ENCODE data around the gene STRA8. TPM values are rescaled to one million over a fixed set of nuclear protein-coding genes. Genes with fewer than 3 reads are reported as not detected.

STRA8 gene
- polyA plus RNA-seq, 1 donor (not counting 4 experiments of a cell fraction or from before 2014, with no cell fraction given), result not detected

DNA sequence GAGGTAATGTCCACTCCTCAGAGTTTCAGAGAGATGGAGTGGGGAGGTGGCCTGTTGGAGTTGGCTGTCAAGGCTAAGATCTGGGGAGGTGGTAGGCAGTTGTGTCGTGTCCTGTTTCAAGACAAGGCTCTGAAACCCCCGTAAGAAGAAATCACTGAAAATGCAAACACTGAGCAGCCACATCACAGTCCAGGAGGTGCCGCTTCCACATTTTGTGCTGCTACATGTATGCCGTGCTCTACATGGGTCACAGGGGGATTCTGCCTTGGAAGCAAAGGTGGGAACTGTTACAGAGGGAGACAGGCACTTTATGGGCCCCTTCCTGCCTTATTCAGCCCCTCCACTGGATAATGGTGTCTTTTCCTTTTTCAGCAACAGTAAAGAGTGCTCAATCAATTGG is 34.2 kb upstream of the STRA8 start:
- H3K9me3 ChIP-seq (ENCODE audit: control insufficient read depth, low read depth, low read length), result no peaks in the 10 kb centered on the region
- H3K4me1 ChIP-seq (ENCODE audit: control insufficient read depth, extremely low read depth, insufficient read depth, low read length), result peaks cover 20% of the 10 kb centered on the region
- DNase-seq (ENCODE audit: low read depth, low spot score), result no peak
- no peak overlapping the region for H3K27ac ChIP-seq (ENCODE audit: control insufficient read depth, insufficient read depth, low read length)
- peaks cover 33 to 47% of the 10 kb centered on the region in 2 experiments for H3K36me3 ChIP-seq (ENCODE audit: control insufficient read depth in 2 of 2, extremely low read depth in 1 of 2, insufficient read depth in 2 of 2, low read length in 2 of 2)
- no peaks in the 10 kb centered on the region for H3K9me1 ChIP-seq (ENCODE audit: control insufficient read depth, extremely low read depth, insufficient read depth, low read length)
- TF ChIP-seq, protein P1, sequence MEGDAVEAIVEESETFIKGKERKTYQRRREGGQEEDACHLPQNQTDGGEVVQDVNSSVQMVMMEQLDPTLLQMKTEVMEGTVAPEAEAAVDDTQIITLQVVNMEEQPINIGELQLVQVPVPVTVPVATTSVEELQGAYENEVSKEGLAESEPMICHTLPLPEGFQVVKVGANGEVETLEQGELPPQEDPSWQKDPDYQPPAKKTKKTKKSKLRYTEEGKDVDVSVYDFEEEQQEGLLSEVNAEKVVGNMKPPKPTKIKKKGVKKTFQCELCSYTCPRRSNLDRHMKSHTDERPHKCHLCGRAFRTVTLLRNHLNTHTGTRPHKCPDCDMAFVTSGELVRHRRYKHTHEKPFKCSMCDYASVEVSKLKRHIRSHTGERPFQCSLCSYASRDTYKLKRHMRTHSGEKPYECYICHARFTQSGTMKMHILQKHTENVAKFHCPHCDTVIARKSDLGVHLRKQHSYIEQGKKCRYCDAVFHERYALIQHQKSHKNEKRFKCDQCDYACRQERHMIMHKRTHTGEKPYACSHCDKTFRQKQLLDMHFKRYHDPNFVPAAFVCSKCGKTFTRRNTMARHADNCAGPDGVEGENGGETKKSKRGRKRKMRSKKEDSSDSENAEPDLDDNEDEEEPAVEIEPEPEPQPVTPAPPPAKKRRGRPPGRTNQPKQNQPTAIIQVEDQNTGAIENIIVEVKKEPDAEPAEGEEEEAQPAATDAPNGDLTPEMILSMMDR (optimal IDR thresholded peaks at IDR 0.05 in 1 of 3, IDR thresholded peaks at IDR 0.05 in 1 of 3, conservative IDR thresholded peaks at IDR 0.05 in 1 of 3; ENCODE audit: extremely low read depth in 1 of 3, insufficient read depth in 2 of 3, low read length in 3 of 3), result no peak
- TF ChIP-seq EZH2 (IDR thresholded peaks at IDR 0.05; ENCODE audit: low read length), result no peak
- no peaks in the 10 kb centered on the region for H3K27me3 ChIP-seq (ENCODE audit: control insufficient read depth, extremely low read depth, insufficient read depth, low read length)
- no peak overlapping the region for H3K4me2 ChIP-seq (ENCODE audit: control insufficient read depth, extremely low read depth, insufficient read depth, low read depth, low read length)
- FAIRE-seq, result no peak
- H3K4me3 ChIP-seq (ENCODE audit: control insufficient read depth in 2 of 3, extremely low read depth in 1 of 3, insufficient read depth in 2 of 3, low read depth in 1 of 3, low read length in 3 of 3), result no peak overlapping the region
- no peaks in the 10 kb centered on the region for H4K20me1 ChIP-seq (ENCODE audit: control insufficient read depth, extremely low read depth, insufficient read depth, low read length)
- peaks cover 16% of the 10 kb centered on the region for H3K79me2 ChIP-seq (ENCODE audit: control insufficient read depth, insufficient read depth, low read length)
- dilution Hi-C loops (cut with MboI; ENCODE audit: extremely low pct_ligation_motif_present, low sequenced_read_pairs), result no loop called here
- H3K9ac ChIP-seq (ENCODE audit: control insufficient read depth, extremely low read depth, insufficient read depth, low read length), result no peak overlapping the region
- H2AFZ ChIP-seq (ENCODE audit: control insufficient read depth, low read length), result no peak overlapping the region

DNA sequence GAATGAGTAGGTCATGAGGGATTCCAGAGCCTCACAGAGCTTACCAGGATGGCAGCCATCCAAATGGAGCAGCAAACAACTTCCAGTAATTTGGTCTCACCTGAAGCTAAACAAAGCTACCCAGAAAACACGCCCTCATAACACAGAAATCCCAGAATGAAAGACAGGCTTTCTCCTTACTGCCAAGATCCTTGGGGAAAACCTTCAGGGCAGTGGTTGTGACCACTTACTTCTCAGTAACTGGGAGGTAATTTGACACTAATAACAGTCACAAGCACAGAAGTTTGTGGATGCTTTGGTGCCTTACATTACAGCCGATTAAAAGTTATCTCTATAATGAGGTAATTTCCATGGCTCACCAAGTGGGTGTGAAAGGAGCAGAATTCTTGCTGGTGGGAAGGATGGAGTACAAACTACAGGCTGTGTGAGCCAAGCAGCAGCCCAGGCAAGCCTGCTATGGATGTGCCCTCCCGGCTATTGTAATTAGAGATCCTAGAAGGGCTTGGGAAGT is 32.8 kb upstream of the STRA8 start:
- no peaks in the 10 kb centered on the region for H3K9me3 ChIP-seq (ENCODE audit: control insufficient read depth, low read depth, low read length)
- no peak overlapping the region for H3K4me3 ChIP-seq (ENCODE audit: control insufficient read depth in 2 of 3, extremely low read depth in 1 of 3, insufficient read depth in 2 of 3, low read depth in 1 of 3, low read length in 3 of 3)
- H3K27ac ChIP-seq (ENCODE audit: control insufficient read depth, insufficient read depth, low read length), result no peak overlapping the region
- H3K9me1 ChIP-seq (ENCODE audit: control insufficient read depth, extremely low read depth, insufficient read depth, low read length), result no peaks in the 10 kb centered on the region
- peak; percentile 73 for FAIRE-seq
- no peak overlapping the region for H3K4me2 ChIP-seq (ENCODE audit: control insufficient read depth, extremely low read depth, insufficient read depth, low read depth, low read length)
- H3K27me3 ChIP-seq (ENCODE audit: control insufficient read depth, extremely low read depth, insufficient read depth, low read length), result no peaks in the 10 kb centered on the region
- H4K20me1 ChIP-seq (ENCODE audit: control insufficient read depth, extremely low read depth, insufficient read depth, low read length), result no peaks in the 10 kb centered on the region
- no peak for DNase-seq (ENCODE audit: low read depth, low spot score)
- no peak overlapping the region for H3K9ac ChIP-seq (ENCODE audit: control insufficient read depth, extremely low read depth, insufficient read depth, low read length)
- no peak overlapping the region for H2AFZ ChIP-seq (ENCODE audit: control insufficient read depth, low read length)
- dilution Hi-C loops (cut with MboI; ENCODE audit: extremely low pct_ligation_motif_present, low sequenced_read_pairs), result no loop called here
- peaks cover 22% of the 10 kb centered on the region for H3K4me1 ChIP-seq (ENCODE audit: control insufficient read depth, extremely low read depth, insufficient read depth, low read length)
- TF ChIP-seq EZH2 (IDR thresholded peaks at IDR 0.05; ENCODE audit: low read length), result no peak
- TF ChIP-seq, protein P1 (optimal IDR thresholded peaks at IDR 0.05 in 1 of 3, IDR thresholded peaks at IDR 0.05 in 1 of 3, conservative IDR thresholded peaks at IDR 0.05 in 1 of 3; ENCODE audit: extremely low read depth in 1 of 3, insufficient read depth in 2 of 3, low read length in 3 of 3), result no peak
- H3K36me3 ChIP-seq (ENCODE audit: control insufficient read depth in 2 of 2, extremely low read depth in 1 of 2, insufficient read depth in 2 of 2, low read length in 2 of 2), result peaks cover 29 to 46% of the 10 kb centered on the region in 2 experiments
- peaks cover 16% of the 10 kb centered on the region for H3K79me2 ChIP-seq (ENCODE audit: control insufficient read depth, insufficient read depth, low read length)
